AG08395 (cell line): ENCODE data around the gene MLPH.

Experiments used
- DNase-seq: peaks from one replicate; pipeline ENCODE4 v3.0.0; 2012; ENCODE audit warnings: mixed read lengths, low spot score

MLPH gene

GRCh38 chr2:237546040-237546875 lies 59.2 kb downstream of the MLPH start:
- no peak for DNase-seq

GRCh38 chr2:237546876-237547395 lies 59.9 kb downstream of the MLPH start:
- DNase-seq: no peak

GRCh38 chr2:237547841-237548416 lies 60.9 kb downstream of the MLPH start:
- no peak for DNase-seq

- DNase-seq: no peak
Observed at GRCh38 chr2:237549216-237549615, 62.2 kb downstream of the MLPH start.

GRCh38 chr2:237549643-237550415 lies 62.8 kb downstream of the MLPH start:
- no peak for DNase-seq

GRCh38 chr2:237551071-237551574 lies 64.1 kb downstream of the MLPH start:
- DNase-seq: no peak

GRCh38 chr2:237552908-237553307 lies 65.9 kb downstream of the MLPH start:
- no peak for DNase-seq

- no peak for DNase-seq
Observed at GRCh38 chr2:237553948-237554347, 66.9 kb downstream of the MLPH start.

GRCh38 chr2:237555560-237555959 lies 68.5 kb downstream of the MLPH start:
- DNase-seq: no peak

- DNase-seq: no peak
Observed at GRCh38 chr2:237556773-237557632, 70.0 kb downstream of the MLPH start.

- no peak for DNase-seq
Observed at GRCh38 chr2:237557633-237558015, 70.6 kb downstream of the MLPH start.

GRCh38 chr2:237558961-237559641 lies 72.0 kb downstream of the MLPH start:
- DNase-seq: peak; percentile 83

- DNase-seq: no peak
Observed at GRCh38 chr2:237561221-237561620, 74.2 kb downstream of the MLPH start.

- peak; percentile 46 for DNase-seq
Observed at GRCh38 chr2:237563816-237564215, 76.8 kb downstream of the MLPH start.

- DNase-seq: no peak
Observed at GRCh38 chr2:237564526-237565131, 77.6 kb downstream of the MLPH start.

- no peak for DNase-seq
Observed at GRCh38 chr2:237565974-237566373, 78.9 kb downstream of the MLPH start.

- no peak for DNase-seq
Observed at GRCh38 chr2:237566401-237567235, 79.6 kb downstream of the MLPH start, which contains the start of gene PRLH. PRLH (plus strand) TSS chr2:237566574; CDS start chr2:237566574, 0 bp downstream.

- DNase-seq: no peak
Observed at GRCh38 chr2:237567276-237568029, 80.4 kb downstream of the MLPH start.
